ENCODE measurements around the gene ROR1.
A peak's percentile ranks its signal among the peaks of the same experiment; 100 is the strongest.

ROR1 gene

DNA sequence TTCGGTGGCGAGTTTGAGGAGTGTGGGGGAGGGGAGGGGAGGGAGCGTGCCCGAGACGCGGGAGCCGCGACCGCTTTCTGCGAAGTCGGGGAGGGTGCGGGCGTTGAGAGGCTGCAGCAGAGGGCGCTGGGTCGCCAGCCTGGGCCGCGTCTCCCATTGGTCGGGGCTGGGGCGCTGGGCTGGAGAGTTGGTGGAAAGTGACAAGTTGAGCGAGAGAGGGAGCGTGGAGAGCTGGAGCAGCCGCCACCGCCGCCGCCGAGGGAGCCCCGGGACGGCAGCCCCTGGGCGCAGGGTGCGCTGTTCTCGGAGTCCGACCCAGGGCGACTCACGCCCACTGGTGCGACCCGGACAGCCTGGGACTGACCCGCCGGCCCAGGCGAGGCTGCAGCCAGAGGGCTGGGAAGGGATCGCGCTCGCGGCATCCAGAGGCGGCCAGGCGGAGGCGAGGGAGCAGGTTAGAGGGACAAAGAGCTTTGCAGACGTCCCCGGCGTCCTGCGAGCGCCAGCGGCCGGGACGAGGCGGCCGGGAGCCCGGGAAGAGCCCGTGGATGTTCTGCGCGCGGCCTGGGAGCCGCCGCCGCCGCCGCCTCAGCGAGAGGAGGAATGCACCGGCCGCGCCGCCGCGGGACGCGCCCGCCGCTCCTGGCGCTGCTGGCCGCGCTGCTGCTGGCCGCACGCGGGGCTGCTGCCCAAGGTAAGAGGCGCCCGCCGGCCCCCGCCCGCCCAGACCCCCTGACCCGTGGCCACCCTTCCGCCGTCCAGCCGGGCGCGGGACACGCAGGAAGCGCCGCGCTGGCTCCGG, at the start of gene ROR1:
ROR1 (plus strand) TSS at position 203 of the 802 bp plus-strand sequence.
- DNase-seq = peak; percentile 52

- DNase-seq = no peak
These were observed 49.4 kb upstream of the ROR1 start for GRCh38 chr1:63724375-63724899.

DNA sequence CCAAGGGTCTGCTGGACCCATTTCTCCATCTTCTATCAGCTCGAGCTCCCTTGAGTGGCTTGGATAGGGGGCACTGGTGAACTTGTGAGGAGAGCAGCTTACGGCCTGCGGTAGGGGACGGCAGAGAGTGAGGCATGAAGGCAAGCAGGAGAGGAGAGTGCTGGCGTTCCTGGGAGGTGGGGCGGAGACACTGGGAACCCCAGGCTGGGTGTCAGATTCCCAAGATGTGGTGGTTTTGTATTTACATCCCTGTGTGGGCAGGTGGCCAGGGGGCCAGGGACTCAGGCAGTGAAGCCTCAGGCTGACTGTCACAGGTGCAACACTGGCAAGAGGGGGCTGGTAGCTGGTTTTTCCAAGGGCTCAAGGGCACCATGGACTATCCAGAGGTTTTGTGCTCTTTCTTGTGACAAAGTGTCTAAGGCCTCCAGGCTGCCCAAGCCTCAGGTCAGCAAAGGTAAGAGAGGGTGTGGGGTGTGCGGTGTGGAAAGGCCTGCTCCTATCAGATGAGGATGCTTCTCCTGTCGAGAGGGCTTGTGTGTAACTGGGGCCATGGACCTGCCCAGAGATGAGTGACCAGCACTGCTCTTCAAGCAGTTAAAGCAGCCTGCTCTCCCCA, 45.1 kb upstream of the ROR1 start:
- DNase-seq = no peak

DNA sequence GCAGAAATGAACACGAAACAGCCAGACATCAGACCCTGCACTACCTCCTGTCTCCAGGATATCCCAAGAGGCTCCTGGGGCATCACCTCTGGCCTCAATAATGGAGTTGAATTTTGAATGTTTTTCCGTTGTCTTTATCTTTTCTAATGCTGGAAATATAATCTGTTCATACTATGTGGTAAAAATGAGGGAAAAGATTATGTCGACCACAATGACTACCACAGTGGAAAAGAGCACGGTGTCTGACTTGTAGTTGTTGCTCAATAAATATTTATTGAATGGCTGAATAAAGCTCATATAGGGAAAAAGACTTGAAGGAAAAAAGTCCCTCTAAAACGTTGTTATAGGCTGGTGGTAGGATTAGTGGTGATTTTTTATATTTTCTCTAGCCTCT, 44.6 kb upstream of the ROR1 start:
- DNase-seq = no peak

GRCh38 chr1:63730211-63730610, 43.6 kb upstream of the ROR1 start:
- DNase-seq = no peak

DNA sequence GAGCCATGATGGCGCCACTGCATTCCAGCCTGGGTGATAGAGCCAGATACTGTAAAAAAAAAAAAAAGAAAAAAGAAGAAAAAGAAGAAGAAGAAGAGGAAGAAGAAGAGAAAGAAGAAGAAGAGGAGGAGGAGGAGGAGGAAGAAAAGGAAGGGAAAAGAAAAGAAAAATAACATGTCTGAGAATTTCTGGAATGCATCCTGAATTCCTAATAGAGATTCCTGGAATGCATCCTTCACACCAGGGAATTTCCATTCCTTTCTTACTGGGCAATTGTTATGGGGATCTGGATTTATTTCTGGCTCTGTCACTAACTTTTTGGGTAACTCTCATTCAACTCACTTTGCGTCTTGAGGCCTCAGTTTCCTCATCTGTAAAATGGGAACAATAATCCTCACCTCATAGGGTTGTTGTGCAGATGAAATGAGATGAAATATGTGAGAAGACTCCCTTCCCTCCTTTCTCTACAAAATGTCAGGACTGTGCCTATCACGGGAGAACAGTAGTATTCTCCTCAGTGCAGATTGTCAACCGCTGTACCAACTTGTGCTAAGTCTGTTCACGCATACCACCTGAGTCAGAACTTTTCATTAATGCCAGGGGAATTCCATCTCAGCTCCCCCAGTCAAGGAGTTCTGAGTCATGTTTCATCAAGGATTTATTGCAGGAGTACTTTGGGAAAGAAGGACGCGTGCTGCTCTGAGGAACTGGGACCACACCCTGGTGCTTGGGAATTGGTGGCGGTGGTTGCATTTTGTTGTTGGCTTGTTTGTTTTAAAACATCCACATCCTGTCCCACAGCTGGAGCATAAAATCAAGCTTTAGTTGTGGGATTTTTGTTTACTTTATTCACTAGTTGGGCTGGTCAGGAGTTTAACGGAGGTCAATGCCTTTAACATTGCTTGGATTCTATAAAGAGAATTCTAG, 42.4 kb upstream of the ROR1 start:
- DNase-seq = no peak

DNA sequence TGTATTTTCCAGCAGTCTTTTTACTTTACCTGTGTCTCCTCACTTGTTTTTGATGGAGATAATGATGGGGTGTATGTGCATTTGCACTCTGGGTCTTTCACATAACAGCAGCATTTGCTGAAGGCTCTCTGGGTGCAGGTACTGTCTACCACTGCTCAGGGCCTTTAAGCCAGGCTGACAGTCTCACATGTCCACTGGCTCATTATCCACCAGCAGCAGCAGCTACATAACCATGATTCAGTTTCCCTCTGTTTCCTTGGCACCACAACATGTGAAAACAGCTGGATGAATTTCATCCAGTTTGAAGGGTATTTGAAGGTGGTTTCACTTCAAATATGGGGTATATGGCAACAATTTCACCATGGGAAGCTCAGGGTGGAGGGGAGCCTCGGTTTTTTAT, 41.2 kb upstream of the ROR1 start:
- DNase-seq = no peak

DNA sequence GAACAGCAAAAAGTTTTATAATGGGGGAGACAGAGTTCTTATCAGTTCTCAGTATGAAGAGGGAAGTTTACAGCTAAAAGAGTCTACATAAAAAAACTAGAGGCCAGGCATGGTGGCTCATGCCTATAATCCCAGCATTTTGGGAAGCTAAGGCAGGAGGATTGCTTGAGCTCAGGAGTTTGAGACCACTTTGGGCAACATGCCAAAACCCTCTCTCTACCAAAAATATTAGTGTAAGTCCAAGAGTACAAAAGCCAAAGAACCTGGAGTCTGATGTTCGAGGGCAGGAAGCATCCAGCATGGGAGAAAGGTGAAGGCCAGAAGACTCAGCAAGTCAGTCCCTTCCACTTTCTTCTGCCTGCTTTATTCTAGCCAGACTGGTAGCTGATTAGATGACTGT, 35.0 kb upstream of the ROR1 start:
- no peak for DNase-seq

DNA sequence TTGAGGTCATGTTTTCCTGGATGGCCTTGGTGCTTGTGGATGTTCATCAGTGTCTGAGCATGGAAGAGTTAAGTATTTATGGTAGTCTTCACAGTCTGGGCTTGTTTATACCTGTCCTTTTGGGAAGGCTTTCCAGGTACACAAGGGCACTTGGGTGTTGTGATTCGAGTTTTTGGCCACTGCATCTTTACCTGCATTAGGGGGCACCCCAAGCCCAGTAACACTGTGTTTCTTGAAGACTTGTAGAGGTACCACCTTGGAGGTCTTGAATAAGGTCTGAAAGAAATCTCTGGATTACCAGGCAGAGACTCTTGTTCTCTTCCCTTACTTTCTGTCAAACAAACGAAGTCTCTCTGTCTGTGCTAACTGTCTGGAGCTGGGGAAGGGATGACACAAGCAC, 34.4 kb upstream of the ROR1 start:
- DNase-seq = no peak

- DNase-seq = no peak
These were observed 33.4 kb upstream of the ROR1 start for GRCh38 chr1:63740432-63740831.

- DNase-seq = no peak
These were observed 31.3 kb upstream of the ROR1 start for GRCh38 chr1:63742526-63742925.

DNA sequence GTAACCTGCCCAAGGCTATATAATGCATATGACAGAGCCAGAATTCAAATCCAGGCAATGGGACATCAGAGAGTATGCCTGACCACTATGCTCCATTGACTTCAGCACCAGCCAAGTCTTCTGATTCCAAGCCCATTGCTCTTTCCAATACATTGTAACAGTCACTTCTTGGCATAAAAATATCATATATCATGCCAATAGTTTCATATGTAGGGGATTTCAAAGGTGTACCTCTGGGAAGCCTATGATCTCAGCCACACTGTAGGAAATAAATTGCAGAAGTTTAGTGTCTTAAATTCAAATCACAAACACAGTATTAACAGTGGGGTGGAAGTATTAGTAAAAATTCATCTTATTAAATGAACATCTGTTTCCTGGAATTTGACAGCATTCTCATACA, 30.0 kb upstream of the ROR1 start:
- DNase-seq = no peak

DNA sequence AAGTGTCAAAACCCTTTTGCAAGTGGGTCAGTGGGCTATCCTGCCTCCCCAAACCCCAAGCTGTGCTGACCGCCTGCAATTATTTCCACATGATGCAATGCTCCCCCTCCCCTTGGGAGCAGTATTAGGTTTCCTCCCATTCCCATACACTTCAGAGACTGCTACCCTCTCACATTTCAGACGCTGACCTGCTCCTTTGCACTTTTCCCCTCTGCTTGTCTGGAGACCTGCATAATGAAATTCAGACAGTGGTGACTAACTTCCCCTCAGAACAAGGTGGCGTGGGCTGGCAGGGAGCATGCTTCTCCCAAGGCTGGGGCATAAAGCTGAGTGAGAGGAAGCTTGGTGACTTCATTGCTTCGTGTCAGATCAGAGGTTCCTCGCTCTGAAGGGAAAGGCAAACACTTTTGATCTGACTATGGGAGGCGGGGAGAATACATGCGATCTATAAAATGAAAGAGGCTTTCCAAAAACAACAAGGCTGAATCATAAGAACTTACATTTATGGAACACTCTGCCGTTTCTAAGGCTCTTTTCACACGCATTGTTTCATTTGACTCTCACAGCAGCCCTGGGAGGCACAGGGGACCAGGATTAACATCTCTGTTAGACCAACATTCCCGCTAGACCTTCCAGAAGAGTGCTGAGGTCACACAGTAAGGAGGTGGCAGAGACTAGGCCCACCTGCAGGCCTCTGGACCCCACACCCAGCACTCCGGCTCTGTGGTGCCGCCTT, 27.5 kb upstream of the ROR1 start:
- no peak for DNase-seq

DNA sequence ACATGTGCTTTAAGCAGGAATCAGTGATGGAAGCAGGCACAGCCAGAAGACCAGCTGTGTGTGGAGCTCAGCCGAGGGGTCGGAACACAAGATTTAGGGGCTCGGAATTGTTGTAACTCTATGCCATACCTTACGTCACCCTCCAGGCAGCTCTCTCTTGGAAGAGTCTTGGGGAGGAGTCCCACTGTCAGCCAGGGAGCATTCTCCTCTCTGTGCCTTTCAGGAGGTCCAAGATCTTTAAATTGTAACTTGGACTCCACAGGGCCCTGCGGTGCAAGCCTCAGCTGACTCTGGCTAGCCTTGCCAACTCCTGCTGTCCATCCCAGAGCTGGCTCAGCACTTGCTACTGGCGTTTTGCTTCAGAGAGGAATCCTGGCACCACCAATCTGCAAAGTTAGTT, 26.4 kb upstream of the ROR1 start:
- DNase-seq = no peak

DNA sequence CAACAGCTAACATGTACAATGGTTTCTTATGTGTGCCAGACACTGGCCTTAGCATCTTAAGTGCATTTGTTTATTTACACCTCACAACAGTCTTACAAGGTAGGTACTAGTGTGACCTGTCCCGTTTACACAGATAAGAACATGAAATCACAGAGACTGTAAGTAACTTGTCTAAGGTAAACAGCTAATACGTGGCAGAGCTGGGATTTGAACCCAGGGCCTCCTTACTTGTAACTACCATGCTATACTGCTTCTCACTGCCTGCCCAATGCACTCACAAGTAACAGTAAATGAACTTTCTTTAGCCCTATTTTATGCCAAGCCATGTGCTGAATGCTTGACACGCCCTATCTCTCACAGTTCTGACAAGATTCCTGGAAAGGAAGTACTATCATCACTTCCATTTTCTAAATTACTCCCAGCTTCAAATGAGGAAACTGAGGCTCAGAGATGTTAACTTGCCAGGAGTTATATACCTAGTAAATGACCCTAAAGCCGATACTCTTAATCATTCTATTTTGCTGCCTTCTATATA, 25.7 kb upstream of the ROR1 start:
- DNase-seq = no peak

DNA sequence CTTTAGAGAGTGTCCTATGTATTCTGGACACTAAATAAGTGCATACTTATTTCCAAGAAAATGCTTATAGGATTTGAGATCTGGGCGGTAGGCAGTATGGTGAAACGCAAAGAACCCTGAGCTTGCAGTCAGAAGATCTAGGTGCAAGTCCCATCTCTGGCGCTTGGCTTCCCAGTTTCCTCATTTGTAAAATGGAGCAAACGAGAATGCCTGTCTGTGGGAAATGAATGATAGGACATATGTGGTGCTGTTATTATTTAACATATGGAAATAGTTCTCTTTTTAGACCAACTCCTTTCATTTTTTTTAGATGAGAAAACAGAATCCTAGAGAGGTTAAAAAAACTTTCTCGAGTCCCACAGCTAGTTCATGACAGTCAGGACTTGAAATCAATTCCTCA, 25.2 kb upstream of the ROR1 start:
- no peak for DNase-seq

GRCh38 chr1:63750721-63751120, 23.1 kb upstream of the ROR1 start:
- no peak for DNase-seq

DNA sequence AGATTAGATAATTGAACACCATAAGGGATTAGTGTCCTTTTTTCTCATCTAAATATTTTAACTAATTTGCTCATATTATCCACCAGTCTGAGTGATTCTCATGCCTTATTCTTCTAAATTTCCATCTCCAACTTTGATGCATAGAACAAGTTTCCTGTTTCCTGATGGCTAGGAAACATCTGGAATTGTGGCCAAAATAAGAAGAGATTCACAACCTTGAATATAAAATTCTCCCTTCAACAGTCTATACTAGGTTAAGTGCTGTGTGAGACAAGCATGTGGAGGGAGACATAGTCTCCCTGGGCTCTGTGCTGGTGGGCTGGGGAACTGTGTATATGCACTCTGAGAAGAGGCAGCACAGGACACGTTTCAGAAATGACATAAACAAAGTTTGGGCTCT, 21.6 kb upstream of the ROR1 start:
- DNase-seq = no peak

GRCh38 chr1:63753591-63753990, 20.2 kb upstream of the ROR1 start:
- no peak for DNase-seq

DNA sequence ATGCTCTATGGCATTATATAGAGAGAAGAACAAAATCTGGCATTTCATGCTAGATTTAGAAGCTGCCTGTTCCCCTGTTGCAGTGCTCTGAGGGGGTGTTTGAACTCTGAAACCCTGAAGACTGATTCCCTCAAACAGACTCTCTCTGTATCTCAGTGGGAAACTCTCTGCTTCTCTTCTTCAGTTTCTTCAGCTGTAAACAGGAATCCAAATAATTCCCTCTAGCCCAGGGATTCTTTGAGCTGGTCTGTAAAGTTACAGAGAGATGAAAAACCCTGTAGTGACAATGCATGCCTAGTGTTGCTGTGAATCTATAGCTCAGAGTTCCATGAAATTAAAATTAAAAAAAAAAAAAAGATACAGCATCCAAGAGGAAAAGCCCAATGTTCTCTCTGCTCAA, 17.0 kb upstream of the ROR1 start:
- DNase-seq = no peak

DNA sequence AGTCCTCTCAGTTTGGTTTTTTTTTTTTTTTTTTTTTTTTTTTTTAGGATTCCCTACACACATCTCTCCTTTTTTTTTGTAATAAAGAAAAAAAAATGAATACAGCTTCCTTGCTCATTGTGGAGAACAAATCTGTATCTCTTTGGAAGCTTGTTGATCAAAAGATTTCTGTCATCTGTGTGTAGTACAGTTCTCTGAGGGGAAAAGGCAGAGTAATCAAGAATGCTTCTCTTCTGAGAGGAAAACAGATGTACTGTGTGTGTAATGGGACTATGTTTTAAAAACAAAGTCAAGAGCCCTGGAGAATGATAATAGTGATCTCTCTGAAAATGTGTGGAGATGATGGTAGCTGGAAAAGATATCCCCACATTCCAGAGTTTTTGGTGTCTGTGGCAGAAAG, 16.5 kb upstream of the ROR1 start:
- DNase-seq = no peak

DNA sequence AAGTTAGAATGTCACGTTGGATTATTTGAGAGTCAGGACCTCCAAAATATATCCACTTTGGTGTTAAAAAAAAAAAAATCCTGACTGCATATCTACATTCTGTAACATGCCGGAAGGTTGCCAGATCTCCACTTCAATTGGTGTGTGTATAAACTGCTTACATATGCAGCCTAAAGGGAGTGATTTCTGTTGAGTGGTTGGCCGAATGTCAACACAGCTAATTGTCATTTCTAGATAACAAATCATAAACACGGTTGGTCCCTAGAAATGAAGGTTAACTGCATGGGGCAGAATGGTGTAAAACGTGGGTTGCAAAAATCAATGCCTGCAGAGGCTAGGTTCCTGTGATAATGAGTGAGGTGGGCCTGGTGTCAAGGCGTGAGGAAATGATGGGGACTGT, 15.0 kb upstream of the ROR1 start:
- no peak for DNase-seq

DNA sequence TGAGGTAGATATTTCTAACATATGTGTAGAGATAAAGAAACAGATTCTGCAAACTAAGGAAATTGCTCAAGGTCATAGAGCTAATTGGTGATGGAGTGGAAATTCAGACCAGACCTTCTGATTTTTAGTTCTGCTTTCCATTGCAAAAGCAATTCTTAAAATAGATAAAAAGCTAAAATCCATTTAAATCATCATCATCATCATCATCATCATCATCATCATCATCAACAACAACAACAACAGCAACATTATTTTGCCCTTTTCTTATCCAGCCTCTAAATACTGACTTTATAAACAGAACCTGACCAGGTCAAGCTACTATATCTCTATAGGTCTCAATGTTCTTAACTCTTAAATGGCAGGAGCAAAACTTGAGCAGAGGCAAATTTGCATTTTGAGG, 14.0 kb upstream of the ROR1 start:
- DNase-seq = no peak
